ENCODE measurements around the gene USP48.

USP48 gene

GRCh38 chr1:21685946-21686678, 96.8 kb downstream of the USP48 start:
- no peak for TF ChIP-seq GATA3 (IDR thresholded peaks at IDR 0.05; ENCODE audit: low read depth, low read length)
- no peak for TF ChIP-seq GATA2 (IDR thresholded peaks at IDR 0.05; ENCODE audit: low read depth, low read length)

DNA sequence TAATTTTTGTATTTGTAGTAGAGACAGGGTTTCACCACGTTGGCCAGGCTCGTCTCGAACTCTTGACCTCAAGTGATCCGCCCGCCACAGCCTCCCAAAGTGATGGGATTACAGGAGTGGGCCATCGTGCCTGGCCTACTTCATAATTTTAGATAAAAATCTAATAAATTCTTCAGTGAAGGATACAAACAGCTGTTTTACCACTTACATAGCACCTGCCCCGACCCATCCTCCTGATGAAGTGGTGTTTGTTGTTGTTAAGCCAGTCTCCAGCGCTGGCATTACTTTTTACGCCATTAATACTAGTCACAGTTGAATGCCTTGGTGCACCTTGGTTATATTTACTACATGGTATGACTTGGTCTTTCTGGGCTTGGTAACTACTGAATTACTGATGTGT, 101.5 kb downstream of the USP48 start:
- TF ChIP-seq GATA3 (IDR thresholded peaks at IDR 0.05; ENCODE audit: low read depth, low read length), result no peak
- TF ChIP-seq GATA2 (IDR thresholded peaks at IDR 0.05; ENCODE audit: low read depth, low read length), result no peak

- no peak for TF ChIP-seq GATA2 (IDR thresholded peaks at IDR 0.05; ENCODE audit: low read depth, low read length)
- no peak for TF ChIP-seq GATA3 (IDR thresholded peaks at IDR 0.05; ENCODE audit: low read depth, low read length)
Measured at GRCh38 chr1:21680918-21681317, 102.0 kb downstream of the USP48 start.

DNA sequence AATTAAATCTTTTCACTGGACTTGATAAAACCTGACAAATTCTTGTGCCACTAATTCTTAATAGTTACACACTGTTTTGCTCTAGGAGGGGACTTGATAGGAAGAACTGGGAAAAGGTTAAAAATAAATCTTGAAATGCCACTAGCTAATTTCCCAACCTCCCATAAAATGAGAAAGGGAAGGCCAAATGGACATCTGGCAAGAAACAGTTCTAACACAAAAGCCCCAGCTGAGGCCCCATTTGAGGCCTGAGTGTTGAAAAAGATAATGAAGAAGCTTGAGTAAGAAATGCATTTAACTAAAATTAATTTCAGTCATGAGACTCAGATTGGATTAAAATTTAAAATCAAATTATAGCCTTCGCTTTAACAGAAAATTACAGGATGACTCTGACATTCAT, 102.6 kb downstream of the USP48 start:
- TF ChIP-seq GATA2 (IDR thresholded peaks at IDR 0.05; ENCODE audit: low read depth, low read length), result no peak
- TF ChIP-seq GATA3 (IDR thresholded peaks at IDR 0.05; ENCODE audit: low read depth, low read length), result no peak

GRCh38 chr1:21677168-21677567, 105.8 kb downstream of the USP48 start:
- TF ChIP-seq GATA2 (IDR thresholded peaks at IDR 0.05; ENCODE audit: low read depth, low read length), result no peak
- no peak for TF ChIP-seq GATA3 (IDR thresholded peaks at IDR 0.05; ENCODE audit: low read depth, low read length)

DNA sequence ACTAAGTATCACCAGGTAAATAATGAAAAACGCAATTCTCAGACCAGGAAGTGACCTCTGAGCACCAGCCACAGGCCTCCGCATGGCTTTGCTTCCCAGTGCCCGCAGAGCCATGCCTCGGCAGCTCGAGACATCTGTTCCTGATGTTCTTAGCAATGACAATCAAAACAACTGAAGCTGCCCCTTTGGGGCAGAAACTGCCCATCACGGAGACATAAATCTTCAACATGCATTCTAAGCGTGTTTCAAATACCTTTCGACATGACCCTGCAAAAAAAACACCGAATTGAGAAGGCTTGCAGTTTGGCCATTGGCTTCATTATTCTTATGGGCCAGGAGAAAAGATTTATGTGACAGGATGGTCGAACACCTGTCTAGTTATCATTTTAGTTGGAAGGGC, 108.0 kb downstream of the USP48 start:
- TF ChIP-seq GATA3 (IDR thresholded peaks at IDR 0.05; ENCODE audit: low read depth, low read length) (no peak), GATA2 (IDR thresholded peaks at IDR 0.05; ENCODE audit: low read depth, low read length) (no peak)

DNA sequence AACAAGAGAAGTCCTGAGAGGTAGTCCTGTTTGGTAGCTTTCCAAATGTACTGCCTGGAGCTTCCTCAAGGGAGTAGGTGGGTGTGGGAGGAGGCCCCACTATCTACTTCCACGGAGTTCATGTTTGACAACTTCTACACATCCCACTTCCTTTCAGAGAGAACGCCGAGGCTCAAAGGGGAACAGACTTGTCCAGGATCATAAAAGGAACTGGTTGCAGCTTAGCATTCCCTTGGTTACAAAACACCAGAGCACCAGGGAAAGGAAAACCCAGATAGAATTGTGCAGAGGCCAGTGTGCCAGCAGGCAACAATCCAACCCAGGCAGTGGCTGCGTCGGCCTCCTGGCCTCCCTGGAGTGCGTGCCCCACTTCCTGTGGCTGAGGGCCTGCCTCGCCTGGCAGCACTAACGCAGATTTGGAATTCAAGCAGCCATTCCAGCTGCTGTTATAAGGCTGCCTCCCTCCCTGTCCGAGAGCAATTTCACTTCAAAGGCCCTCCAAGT, 109.6 kb downstream of the USP48 start:
- TF ChIP-seq GATA2 (IDR thresholded peaks at IDR 0.05; ENCODE audit: low read depth, low read length) (no peak), GATA3 (IDR thresholded peaks at IDR 0.05; ENCODE audit: low read depth, low read length) (no peak)

GRCh38 chr1:21672478-21673276, 110.3 kb downstream of the USP48 start:
- TF ChIP-seq GATA2 (IDR thresholded peaks at IDR 0.05; ENCODE audit: low read depth, low read length) (no peak), GATA3 (IDR thresholded peaks at IDR 0.05; ENCODE audit: low read depth, low read length) (no peak)

GRCh38 chr1:21671915-21672314, 111.0 kb downstream of the USP48 start:
- no peak for TF ChIP-seq GATA3 (IDR thresholded peaks at IDR 0.05; ENCODE audit: low read depth, low read length)
- no peak for TF ChIP-seq GATA2 (IDR thresholded peaks at IDR 0.05; ENCODE audit: low read depth, low read length)

DNA sequence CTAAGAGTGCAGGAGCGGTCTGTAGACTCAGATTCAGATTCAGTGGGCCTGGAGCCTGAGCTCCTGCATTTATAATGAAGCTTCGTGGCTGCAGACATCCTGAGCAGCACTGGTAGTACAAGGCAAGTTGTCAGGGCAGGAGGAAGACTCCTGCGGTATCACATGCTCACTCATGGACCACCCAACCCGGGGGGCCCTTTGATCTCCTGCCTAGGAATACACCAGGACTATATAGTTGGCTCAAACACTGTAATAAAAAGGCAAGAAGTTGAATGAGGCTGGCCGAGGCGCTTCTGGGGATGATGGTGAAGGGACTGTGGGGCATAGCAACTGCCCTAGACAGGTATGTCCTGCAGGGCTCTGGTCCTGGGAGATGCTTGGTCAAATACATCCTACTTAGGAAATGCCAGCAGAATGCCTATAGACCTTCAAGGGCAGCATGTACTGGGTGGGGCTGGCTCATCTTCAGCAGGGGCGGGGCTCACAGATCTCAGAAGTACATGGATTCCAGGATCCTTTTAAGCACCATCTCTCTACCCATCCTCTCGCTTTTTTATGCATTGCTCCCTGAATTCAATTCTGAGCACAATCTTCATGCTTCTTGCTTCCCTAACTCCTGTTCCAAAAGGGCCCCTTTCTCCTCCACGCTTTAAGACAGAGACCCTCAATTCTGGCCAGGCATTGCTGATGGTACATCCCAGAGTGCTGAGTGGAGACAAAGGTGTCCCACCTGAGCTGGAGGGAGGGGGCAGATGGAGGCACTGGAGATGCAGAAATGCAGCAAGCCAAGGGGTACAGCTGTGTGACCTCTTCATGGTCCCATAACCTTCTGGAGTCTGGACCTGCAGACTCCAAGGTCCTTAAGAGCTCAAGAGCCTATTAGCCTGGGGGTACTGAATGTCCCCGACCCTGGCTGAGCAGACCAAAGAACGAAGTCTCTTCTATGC, 111.7 kb downstream of the USP48 start:
- TF ChIP-seq GATA3 (IDR thresholded peaks at IDR 0.05; ENCODE audit: low read depth, low read length), result no peak
- TF ChIP-seq GATA2 (IDR thresholded peaks at IDR 0.05; ENCODE audit: low read depth, low read length), result no peak

GRCh38 chr1:21670059-21670881, 112.7 kb downstream of the USP48 start:
- TF ChIP-seq GATA3 (IDR thresholded peaks at IDR 0.05; ENCODE audit: low read depth, low read length) (no peak), GATA2 (IDR thresholded peaks at IDR 0.05; ENCODE audit: low read depth, low read length) (no peak)

DNA sequence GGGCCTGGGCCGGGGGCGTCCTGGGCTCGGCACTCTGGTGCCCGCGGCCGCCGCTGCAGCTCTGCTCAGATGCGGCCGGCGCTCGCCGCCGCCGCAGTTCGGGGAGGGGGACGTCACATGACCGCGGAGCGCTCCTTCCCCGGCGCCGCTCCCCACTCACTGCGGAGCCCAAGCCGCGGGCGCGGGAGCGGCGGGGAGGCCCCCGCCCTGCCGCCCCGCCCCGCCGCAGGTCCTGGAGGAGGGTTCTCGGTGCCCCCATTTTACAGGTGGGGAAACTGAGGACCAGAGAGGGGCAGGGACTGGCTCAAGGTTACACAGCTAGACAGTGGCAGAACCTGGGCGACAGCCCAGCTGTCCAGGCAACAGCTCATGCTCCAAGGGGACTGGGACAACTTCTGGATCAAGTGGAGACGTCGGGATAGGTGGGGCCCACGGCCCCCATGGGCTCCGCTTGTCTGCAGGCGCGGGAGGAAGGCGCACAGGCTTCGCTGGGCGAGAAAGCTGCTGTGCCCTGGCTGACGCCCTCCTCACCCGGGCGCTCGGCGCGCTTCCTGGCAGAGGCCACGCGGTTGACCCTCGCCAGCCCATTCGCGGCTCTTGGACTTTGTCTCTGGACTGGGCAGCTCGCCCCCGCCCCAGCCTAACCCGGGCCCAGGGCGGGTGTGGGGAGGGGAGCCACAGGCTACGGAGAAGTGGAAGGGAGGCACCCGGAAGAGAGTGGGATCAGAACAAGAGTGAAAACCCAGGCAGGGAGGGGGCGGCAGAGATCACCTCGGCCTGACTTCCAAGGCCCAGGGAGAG, 113.5 kb downstream of the USP48 start, which contains the start of gene RAP1GAP:
Gene RAP1GAP (minus strand): TSS at position 100 of the 801 bp plus-strand sequence. CDS start 49,325 bp downstream, outside the sequence.
- TF ChIP-seq GATA2 (IDR thresholded peaks at IDR 0.05; ENCODE audit: low read depth, low read length), result no peak
- TF ChIP-seq GATA3 (IDR thresholded peaks at IDR 0.05; ENCODE audit: low read depth, low read length), result no peak

All from SH-SY5Y (cell line).